GM19351 (cell line): Measurements from ENCODE around the gene LEFTY1.

ENCODE experiments used
- ATAC-seq: cut with Tn5 transposase; IDR thresholded peaks from one replicate; pipeline ENCODE4 v1.9.1; 2021; ENCODE audit warnings: mild to moderate bottlenecking, moderate library complexity; ENCODE audit not compliant: unreplicated experiment

LEFTY1 gene

DNA sequence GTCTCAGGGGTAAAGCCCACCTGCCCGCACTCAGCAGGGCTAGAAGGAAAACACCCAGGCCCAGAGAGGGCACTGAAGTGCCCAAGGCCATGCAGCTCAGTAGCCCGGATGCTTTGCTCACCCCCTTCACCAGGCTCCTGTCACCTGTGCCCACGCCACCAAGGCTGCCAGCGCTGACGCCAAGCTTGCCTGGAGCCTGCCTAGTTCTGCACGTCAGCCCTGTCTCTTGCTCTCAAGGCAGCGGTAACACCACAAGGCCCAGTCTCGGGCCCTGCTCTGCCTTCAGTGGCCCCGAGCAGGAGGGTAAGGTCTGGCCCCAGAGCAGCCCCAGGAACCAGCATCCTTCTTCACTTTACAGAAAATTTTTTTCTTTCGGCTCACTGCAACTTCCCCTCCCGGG, 14.5 kb downstream of the LEFTY1 start:
- ATAC-seq, result no peak

DNA sequence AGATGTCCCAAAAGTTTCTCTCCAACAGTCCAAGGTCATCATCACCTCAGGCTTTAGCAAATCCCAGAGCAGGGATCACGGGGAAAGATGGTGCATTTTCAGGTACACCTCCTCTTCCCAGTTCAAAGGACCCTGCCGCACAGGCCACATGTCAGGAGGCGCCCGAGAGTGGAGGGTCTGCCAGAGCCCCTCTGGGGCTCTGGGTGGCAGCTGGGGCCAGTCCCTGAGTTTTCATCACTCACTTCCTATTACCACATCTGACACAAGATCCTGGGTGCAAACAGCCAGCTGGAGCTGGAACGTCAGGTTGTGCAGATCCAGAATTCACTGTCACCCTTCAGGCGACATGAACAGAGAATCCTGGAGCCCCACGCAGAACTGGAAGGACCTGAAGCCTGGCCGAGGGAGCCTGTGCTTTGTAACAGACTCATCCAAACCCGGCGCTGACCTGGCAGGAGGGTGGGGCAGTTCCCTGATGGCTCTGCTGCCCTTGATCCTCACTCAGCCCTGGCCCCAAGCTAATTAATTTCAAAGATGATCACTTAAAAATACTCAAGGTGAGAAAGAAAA, 15.6 kb downstream of the LEFTY1 start:
- no peak for ATAC-seq

DNA sequence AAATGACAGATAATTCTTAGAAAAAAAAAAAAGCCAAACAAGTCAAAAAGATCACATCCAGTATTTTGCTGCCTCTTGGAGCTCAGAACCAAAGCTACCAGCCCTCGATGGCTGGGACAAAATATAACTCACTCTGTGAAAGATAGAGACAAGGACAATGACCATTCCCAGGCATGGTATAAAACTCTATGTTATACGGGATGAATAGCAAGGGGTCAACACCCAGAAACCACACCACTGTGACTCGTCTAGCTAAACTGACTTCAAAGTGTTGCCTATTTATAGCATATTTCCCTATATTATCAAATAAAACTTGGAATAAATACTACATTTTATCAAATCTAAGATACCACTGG, 16.9 kb downstream of the LEFTY1 start:
- no peak for ATAC-seq

DNA sequence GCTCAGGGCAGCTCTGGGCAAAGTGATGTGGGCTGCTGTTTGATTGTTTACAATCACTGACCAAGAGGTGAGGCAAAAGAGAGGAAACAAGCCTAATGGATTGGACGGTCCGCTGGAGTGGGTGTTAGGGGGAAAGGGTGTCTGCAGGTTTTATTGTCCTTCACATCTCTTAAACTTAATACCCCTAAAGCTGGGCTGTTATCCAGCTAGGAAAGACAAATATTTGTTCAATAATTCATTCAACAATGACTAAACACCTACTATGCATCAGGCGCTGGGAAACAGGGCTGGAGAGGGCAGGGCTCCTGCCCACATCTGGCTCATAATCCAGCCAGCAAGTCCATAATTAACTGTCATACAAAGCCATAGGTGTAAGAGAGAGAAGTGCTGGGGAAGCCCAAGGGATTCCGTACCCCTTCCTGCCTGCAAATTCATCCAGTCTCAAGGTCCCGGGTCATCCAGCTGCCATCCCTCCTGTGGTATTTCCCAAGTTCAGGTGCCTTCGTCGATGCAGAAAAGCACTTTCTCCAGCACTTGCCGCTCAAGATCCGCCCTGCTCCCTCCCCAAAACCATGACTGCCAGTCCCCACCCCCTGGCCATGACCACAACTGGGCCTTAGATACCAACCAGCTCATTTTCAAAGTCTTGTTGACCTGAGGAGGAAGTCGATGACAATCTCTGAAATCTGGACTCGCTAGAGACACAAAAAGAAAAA, 17.4 kb downstream of the LEFTY1 start:
- no peak for ATAC-seq

DNA sequence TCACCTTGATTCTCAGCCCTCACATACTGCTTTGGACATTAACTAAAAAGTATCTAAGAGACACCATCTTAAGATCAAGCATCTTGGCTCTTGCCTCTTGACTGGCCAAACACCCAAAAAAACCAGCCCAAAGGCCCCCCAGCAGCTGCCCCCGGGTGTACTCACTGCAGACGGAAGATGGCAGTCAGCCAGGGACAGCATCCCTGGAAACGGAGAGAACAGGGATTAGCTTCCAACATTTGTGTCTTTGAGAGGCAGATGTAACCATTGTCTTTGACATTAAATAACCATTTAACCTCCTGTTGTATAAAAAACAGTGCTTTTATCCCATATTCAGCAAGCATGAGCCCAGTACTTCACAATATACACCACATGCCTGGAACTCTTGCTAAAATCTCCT, 18.0 kb downstream of the LEFTY1 start:
- no peak for ATAC-seq

DNA sequence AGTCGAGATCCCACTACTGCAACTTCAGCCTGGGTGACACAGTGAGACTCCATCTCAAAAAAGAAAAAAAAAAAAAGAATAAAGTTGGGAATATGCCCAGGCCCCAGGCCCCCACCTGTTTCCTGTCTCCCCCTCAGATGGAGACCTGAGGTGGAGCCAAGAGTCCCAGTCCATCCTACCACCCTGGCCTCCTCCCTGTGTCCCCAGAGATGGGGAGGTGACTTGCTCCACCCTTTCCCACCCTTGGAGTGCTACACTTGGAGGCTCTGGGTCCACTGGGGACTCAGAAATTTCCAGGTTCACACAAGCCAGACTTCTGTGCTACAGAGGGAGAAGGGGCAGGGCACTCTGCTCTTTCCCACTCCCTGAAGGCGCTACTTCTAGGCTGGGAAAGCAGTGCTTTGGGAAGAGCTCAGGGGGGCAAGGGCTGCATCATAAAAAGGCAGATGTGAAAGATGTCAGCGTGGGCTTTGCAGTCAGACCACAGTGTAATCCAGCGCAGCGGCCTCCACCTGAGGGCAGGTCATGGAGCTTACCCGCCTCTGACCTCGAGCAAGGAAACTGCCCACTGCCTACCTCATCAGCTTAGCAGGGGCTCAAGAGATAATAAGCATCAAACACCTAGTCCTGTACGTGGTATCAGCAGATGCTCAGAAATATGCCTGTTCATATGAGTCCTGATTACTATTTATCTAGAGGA, 20.2 kb downstream of the LEFTY1 start:
- no peak for ATAC-seq

DNA sequence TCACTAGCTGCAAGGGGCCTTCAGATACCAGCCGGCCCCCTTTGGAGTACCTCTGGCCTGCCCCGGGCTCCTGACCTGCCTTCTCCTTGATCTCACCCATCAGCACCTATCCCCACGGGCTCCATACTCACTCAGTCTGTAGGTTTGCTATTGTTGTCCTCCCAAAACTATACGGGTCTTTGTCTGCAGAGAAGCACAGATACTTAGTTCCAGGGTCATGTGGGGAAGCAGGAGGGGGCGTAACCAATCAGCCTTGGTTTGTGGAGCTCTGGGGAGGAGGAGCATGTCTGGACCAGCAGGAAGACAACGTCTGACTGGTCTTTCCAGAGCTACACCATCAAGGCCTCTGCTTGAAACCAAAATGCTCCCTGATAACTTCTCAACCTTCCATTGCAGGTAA, 22.0 kb downstream of the LEFTY1 start:
- no peak for ATAC-seq

DNA sequence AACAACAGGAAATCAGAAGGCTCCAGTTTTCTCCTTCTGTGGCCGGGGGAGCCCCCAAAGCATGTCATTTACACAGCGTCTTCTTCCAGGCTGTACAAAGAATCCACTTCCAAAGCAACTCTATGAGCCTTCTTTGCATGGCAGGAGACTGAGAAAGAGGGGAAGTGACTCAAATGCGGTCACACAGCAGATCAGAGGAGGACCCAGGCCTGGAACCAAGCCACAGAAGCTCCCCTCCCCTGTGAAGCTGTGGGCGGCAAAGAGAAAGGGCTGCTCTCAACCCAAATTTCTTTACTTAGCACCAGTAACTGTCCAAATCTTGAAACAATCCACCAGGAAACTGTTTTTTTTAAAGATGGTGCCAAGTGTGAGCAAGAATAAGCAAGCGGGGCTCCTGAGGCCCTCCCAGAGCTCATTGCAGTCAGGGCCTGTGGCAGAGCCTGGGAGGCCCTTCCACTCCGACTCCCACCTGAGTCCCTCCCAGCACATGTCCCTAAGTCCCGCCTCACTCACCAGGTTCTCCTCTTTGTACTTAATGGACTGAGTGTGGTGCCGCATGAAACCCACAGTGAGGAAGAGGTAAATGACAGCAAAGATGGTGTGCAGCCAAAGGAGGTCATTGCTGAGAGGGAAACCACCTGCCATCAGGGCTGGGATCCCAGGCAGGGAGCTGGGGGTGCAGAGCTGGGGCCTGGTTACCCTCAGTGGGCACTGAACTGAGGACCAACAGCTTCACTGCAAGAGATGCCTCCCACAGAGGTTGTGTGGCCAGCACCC, 22.7 kb downstream of the LEFTY1 start:
- ATAC-seq, result peak; percentile 62

DNA sequence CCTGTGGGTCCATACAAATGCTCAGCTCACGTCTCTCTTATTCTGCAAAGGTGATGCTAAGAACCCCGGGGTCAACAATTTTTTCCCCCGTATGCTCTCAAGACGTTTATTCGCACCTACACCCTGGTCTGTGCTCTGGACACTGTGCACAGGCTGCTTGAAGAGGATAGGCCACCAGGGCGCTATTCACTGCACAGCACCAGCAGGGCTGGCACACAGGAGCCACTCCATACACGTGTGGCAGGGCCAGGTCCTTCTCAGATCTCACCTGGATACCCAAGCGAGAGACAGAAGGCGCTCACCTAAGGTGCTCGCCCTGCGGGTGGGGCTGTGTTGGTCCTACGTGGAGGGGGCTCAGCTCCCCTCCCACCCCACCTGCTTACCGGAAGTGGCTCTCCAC, 23.4 kb downstream of the LEFTY1 start:
- ATAC-seq, result no peak

DNA sequence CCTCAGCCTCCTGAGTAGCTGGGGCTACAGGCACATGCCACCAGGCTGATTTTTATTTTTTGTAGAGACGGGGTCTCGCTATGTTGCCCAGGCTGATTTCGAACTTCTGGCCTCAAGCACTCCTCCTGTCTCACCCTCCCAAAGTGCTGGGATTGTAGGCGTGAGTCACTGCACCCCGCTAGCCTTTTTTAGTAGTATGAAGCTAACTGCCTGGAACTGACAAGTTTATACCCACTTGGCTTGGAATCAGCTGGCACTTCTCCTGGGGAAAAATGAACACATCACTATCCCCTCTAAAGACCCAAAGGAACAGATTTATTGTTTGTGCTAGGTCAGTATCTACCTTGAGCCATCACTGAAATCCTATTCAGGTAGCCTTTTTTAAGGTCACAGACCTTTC, 25.8 kb downstream of the LEFTY1 start:
- ATAC-seq, result no peak

DNA sequence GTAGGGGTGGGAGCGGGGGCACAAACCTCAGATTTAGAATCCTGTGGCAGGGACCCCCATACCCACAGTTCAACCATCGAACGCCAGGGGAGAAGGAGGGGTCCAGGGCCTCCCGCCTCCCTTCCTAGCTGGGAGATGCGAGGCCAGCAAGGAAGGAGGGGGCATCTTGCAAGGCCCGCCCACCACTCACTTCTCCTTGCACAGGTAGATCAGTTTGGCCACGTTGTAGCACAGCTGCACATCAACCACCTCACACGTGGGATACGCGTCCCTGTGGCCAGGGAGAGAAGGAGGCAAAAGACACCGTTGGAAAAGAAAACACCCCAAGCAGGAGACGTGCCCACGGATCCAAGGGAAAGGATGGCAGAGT, 26.4 kb downstream of the LEFTY1 start:
- no peak for ATAC-seq

DNA sequence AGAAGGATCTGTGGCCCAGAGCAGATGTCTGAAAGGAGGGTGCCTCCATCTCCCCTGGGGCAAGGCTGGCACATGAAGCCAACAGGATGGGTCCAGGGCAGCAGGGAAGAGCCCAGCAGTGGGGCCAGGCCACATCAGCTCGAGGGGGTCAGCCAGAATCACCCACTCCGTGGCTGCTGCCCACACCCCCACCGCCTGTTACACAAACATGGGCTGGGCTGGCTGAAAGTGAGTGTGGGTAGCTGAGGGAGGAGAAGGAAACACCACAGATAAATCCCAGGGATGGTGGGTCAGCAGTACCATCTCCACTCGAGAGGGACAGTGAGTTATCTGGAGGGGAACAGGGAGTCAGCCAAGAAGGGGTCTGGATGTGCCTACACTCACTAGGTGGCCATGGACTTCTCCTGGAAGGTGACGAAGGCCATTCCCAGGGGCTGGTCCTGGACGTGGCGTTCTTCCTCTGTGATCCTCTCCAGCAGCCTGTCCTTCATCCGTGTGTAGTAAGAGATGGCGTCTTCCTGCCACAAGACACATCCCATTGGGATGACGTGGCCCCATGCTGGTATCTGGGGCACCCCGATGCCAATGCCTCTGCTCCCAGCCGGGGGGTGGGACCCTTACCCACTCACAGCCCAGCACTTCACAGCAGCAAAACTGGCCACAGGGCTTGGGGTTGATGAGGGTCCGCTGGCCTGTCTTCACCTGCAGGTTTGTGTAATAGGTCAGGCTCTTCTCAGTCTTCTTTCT, 26.9 kb downstream of the LEFTY1 start:
- no peak for ATAC-seq

DNA sequence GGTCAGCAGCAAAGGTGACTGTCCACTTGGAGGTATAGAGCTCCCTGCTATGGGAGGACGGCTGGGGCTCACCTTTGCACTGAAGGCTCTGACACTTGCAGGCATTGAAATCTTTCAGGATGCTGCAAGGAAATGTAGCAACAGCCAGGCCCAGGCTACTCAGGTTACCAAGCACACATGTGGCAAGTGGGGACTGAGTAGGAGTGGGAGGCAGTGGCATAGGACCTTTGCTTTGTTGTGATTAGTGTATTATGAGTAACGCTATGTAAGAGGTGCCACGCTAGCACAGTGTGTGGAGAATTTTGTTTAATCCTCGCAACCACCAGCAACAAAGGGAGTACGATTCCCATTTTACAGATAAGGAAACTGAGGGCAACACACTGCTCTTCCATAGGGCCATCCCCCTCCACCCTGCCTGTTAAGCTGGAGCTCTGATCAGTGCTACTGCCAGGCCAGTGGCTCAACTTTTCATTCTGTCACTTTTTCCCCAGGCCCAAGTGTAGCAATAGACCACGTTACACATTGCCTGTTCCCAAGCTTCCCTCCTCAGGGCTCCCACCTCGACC, 28.0 kb downstream of the LEFTY1 start:
- no peak for ATAC-seq

DNA sequence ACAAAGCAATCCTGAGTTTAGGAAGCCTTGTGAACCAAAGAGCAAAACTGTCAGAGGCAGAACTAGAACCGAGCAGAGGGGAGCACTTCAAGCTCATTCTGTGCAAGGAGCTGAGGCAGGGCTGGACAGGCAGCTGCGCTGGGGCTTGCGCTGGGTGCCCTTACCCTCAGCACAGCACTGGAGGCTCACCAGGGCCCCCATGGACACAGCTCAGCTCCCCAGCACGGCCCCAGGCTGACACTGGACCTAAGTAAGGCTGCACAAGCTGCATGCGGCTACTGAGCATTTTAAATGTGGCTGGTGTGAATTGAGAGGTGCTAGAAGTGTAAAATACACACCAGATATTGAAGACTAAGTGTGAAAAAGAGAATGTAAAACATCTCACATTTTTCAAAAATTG, 28.8 kb downstream of the LEFTY1 start:
- no peak for ATAC-seq

DNA sequence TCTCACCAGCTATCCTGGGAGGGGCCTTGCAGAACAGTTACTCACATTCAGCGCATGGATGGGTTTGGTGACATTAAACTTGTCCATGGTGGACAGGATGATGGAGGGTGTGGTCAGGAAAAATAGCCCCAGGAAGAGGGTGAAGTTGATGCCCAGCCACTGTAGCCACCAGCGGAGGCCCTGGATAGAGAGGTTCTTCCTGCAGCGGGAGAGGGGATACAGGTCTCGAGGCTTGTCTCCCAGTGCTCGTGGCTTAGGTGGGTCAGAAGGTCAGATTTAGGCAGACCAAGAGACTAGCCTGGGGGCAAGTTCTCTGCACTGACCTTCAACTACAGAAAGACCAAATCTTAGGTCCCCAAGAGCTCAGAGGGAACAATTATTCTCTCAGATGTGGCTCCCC, 29.8 kb downstream of the LEFTY1 start:
- ATAC-seq, result no peak

DNA sequence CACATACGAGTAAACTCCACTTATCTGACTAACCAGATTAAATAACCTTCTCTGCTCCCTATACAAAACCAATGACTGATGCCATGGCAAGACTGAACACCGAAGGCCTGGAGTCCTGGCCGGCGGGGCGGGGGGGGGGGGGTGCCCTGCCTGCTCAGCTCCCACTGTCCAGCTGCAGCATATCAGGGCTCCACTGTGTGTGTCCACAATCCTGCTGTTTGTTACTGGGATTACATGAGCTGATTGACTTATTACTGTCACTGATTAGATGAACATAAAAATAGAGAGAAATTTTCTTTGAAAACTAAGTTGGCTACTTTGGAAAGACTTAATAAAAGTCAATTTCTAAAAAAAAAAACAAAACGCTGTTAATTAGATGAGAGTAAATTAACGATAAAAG, 31.7 kb downstream of the LEFTY1 start:
- no peak for ATAC-seq

DNA sequence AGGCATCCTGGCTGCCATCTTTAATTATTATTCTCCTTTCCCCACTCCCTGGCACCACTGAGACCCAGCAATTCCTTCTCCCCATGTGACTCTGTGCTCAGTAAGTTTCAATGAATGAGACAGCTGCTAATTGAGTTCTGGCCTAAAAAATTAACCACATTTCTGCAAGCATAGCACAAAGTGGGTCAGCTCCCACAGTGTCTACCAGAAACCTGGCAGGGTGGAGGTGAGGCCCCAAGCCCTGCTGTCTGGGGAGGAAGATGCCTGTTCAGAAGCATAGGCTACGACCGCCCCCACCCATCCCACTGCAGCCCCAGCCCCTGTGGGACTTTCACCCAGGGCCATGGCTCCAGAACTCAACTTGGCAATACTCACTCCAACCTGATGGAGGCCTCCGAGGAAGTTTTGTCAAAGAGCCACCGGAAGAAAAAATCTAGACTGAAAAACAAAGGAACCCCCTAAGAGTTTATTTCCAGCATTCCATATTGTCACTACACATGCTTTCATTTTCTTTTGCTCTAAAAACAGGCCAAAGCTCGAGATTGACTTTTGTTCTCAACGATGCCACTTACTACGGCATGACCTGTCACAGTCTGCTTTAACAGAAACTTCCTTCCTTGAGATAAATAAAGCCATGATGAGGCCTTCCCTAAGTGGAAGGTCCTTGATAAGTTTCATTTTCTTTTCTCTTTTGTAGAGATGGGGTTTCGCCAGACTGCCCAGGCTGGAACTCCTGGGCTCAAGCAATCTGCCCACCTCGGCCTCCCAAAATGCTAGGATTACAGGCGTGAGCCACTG, 33.2 kb downstream of the LEFTY1 start:
- ATAC-seq, result no peak

DNA sequence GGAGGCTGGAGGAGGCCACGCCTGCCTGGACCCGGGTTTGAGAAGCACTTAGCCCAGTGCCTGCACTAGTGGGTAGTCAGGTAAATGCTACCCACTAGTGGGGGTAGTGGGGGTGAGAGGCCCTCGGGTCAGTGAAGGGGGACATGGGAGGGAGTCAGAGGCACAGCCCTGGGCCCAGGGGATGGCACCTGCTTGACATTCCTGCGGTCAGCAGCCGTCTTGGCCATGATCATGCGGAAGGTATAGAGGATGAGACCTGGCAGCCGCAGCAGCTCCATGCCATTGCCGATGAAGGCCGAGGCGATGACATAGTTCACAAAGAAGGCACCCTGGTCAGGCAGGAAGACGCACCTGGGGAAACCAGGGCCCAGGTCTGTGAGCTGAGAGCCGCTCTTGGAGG, 35.5 kb downstream of the LEFTY1 start:
- no peak for ATAC-seq

DNA sequence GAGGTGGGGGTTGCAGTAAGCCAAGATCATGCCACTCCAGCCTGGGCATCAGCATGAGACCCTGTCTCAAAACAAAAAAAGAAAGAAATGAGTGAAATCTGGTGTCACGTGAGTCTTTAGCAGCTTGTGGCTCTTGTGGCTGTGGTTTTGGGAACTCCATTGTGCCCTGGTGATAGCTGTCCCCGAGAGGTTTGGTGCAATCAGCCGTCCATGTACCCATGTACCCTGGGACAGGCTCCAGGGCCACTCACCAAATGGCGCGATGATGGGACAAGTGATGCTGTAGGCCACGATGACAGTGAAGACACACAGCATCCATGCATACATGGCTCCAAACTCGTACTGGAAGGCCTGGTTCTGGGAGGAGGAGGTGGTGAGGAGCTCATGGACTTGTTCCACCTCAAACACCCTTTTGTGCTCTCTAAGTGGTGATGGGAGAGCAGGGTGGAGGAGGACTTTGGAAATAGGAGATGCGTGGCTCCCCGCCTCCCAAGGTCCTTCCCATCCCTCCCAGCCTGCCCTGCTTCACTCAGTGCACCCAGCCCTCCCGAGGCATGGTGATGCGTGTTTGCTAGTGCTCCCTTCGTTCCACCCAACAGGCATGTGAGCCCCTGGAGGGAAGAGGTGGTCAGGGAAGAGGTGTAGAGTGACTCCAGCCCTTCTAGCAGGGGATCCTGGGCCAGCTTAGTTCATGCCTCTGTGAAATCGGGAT, 36.4 kb downstream of the LEFTY1 start:
- ATAC-seq, result no peak
